K562 treated with DMSO at 1 percent for 12 hours (cell line): ENCODE results near the gene BRINP1. TPM values are rescaled to one million over a fixed set of nuclear protein-coding genes. Genes with fewer than 3 reads are reported as not detected.

Experiments used
- total RNA-seq: library from RNA; unstranded; fragments of 300-600 nt; gene quantifications from 2 replicates; pipeline ENCODE4 v1.2.3, GENCODE V29; 2022; ENCODE audit not compliant: insufficient read depth

Gene BRINP1
- not detected in 2 replicates for total RNA-seq

GRCh38 chr9:119368681-119369581 is at the start of gene BRINP1:
TSS of gene BRINP1 (minus strand) at chr9:119369435. CDS start at chr9:119313355, 56,080 bp downstream.

